ENCODE results near the gene OTUB1. TPM values are rescaled to one million over a fixed set of nuclear protein-coding genes. Genes with fewer than 3 reads are reported as not detected.

OTUB1 gene
- total RNA-seq, 1 donor from 2014 or later, result 51.1 TPM

GRCh38 chr11:64034411-64034811 lies 48.2 kb downstream of the OTUB1 start:
- FAIRE-seq (no peak), DNase-seq (ENCODE audit: low read depth) (no peak)
- Histone ChIP-seq H3K4me3 (ENCODE audit: low read depth, low read length) (no peak overlapping the region), H3K27me3 (ENCODE audit: control insufficient read depth, insufficient read depth, low read length) (peaks cover 22% of the 10 kb centered on the region), H3K36me3 (ENCODE audit: control insufficient read depth, insufficient read depth, low read length) (no peaks in the 10 kb centered on the region)
- TF ChIP-seq, protein P1, sequence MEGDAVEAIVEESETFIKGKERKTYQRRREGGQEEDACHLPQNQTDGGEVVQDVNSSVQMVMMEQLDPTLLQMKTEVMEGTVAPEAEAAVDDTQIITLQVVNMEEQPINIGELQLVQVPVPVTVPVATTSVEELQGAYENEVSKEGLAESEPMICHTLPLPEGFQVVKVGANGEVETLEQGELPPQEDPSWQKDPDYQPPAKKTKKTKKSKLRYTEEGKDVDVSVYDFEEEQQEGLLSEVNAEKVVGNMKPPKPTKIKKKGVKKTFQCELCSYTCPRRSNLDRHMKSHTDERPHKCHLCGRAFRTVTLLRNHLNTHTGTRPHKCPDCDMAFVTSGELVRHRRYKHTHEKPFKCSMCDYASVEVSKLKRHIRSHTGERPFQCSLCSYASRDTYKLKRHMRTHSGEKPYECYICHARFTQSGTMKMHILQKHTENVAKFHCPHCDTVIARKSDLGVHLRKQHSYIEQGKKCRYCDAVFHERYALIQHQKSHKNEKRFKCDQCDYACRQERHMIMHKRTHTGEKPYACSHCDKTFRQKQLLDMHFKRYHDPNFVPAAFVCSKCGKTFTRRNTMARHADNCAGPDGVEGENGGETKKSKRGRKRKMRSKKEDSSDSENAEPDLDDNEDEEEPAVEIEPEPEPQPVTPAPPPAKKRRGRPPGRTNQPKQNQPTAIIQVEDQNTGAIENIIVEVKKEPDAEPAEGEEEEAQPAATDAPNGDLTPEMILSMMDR (IDR thresholded peaks at IDR 0.05; ENCODE audit: insufficient read depth, low read length, severe bottlenecking), result no peak

DNA sequence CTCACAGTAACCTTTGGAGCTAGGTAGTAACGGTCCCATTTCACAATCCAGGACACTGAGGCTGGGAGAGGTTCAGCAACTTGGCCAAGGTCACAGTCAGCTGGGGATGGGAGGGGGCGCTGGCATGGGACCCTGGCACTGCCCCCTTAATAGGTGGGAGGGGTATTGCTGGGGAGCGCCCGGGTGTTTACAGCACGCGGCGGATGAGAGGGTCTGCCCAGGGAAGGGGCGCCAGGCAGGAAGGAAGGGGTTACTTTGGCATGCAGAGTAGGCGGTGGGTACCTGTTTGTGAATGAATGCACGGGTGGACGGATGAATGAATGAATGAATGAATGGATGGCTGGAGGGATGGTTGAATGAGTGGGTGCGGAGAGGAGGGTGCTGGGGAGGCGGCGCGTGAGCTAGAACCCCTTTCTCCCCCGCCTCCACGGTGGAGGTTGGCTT lies 48.9 kb downstream of the OTUB1 start:
- peaks cover 22% of the 10 kb centered on the region for H3K27me3 ChIP-seq (ENCODE audit: control insufficient read depth, insufficient read depth, low read length)
- FAIRE-seq (no peak), DNase-seq (ENCODE audit: low read depth) (no peak)
- no peak overlapping the region for H3K4me3 ChIP-seq (ENCODE audit: low read depth, low read length)
- TF ChIP-seq, protein P1 (IDR thresholded peaks at IDR 0.05; ENCODE audit: insufficient read depth, low read length, severe bottlenecking), result no peak
- no peaks in the 10 kb centered on the region for H3K36me3 ChIP-seq (ENCODE audit: control insufficient read depth, insufficient read depth, low read length)

DNA sequence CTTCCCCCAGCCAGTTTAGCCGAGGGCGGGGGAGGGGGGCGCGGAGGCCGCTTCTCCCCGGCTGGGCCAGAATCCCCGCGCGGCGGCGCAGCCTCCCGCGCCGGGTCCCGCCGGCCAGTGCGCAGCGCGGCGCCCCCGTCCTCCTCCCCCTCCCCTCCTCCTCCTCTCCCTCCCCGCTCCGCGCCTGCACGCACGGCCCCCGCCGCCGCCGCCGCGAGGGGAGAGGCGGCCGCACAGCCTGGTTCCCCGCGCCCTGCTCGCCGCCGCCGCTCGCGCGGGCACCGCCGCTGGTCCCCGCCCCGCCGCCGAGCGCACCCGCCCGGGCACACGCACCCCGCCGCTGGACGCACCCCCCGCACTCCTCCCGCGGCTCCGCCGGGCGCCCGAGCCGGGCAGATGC lies 49.3 kb downstream of the OTUB1 start, which contains the start of gene FLRT1:
Gene FLRT1 (plus strand): TSS at position 356 of the 400 bp plus-strand sequence. CDS start 80,337 bp downstream, outside the sequence.
- DNase-seq (ENCODE audit: low read depth), result no peak

DNA sequence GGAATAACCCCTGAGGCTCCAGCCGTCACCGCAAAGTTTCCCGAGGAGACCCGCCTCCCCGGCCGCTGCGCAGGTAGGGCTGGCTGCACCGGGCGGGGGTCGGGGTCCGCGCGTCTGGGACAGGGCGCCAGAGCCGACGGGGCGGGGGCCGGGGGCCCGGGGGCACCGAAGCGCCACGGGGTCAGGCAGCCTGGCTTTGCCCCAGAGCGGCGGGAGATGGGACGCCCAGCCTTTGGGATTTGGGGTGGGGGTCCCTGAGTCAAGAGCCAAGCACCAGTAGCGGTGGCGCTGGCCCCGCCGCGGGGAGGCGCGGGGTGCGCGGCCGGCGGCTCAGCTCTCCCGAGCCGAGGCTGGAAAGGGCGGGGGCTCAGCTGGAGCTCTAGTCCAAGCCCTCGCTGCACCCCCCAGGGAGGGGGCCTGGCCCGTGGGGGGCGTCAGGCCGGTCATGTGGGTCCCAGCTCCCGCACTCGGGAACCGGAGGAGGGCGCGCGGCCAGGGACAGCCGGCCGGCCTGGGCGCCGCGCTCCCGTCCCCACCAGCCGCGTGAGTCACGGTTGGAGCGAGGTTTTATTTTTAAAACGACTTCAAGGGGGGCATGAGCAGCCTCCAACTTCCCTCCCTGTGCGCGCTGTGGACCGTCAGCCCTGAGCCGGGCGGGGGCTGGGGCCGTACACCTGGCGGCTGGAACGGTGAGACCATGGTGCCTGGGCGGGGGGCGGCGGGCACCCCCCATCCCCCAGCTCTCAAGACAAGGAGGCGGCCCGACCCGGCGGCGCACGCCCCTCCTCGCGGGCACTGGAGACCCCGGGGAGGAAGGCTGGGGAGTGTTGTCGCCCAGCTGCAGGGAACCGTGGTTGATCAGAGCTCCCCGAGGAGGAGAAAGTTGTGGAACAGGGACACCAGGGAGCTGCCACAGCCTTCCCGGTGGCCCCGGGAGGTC lies 50.1 kb downstream of the OTUB1 start:
- Histone ChIP-seq H3K36me3 (ENCODE audit: control insufficient read depth, insufficient read depth, low read length) (no peaks in the 10 kb centered on the region), H3K27me3 (ENCODE audit: control insufficient read depth, insufficient read depth, low read length) (peaks cover 22% of the 10 kb centered on the region), H3K4me3 (ENCODE audit: low read depth, low read length) (no peak overlapping the region)
- no peak for DNase-seq (ENCODE audit: low read depth)
- TF ChIP-seq, protein P1 (IDR thresholded peaks at IDR 0.05; ENCODE audit: insufficient read depth, low read length, severe bottlenecking), result no peak
- FAIRE-seq, result no peak

More for the DNA sequence above, 49.3 kb downstream of the OTUB1 start, which contains the start of gene FLRT1:
- TF ChIP-seq, protein P1 (IDR thresholded peaks at IDR 0.05; ENCODE audit: insufficient read depth, low read length, severe bottlenecking), result no peak
- Histone ChIP-seq H3K27me3 (ENCODE audit: control insufficient read depth, insufficient read depth, low read length) (peaks cover 22% of the 10 kb centered on the region), H3K36me3 (ENCODE audit: control insufficient read depth, insufficient read depth, low read length) (no peaks in the 10 kb centered on the region), H3K4me3 (ENCODE audit: low read depth, low read length) (no peak within 1 kb of the TSS)
- FAIRE-seq, result no peak

- no peaks in the 10 kb centered on the region for H3K36me3 ChIP-seq (ENCODE audit: control insufficient read depth, insufficient read depth, low read length)
- FAIRE-seq, result no peak
- DNase-seq (ENCODE audit: low read depth), result no peak
- no peak overlapping the region for H3K4me3 ChIP-seq (ENCODE audit: low read depth, low read length)
- TF ChIP-seq, protein P1 (IDR thresholded peaks at IDR 0.05; ENCODE audit: insufficient read depth, low read length, severe bottlenecking), result no peak
- peaks cover 22% of the 10 kb centered on the region for H3K27me3 ChIP-seq (ENCODE audit: control insufficient read depth, insufficient read depth, low read length)
These were observed 50.9 kb downstream of the OTUB1 start for GRCh38 chr11:64037027-64037634.
